ENCODE measurements around the gene COA6. TPM values are rescaled to one million over a fixed set of nuclear protein-coding genes. Genes with fewer than 3 reads are reported as not detected.

Gene COA6
- total RNA-seq, 1 donor from 2014 or later: 21.5 TPM

DNA sequence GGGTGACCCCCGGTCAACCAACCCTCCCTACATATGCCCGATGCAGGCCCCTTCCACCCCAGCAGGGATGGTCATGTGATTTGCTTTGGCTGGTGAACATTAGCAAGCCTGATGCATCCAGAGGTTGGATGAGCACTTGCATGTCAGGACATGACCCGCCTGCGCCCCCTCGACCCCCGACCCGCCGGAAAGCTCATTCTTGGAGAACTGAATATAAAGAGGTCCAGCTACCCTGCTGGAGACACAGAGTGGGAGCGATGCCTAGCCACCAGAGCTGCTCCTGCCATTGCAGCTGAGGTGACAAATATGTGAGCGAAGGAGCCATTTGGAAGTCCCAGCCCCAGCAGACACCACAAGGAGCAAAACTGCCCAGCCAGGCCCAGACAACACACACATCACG lies 39.6 kb downstream of the COA6 start:
- no peak for DNase-seq (ENCODE audit: low read depth, low spot score)

DNA sequence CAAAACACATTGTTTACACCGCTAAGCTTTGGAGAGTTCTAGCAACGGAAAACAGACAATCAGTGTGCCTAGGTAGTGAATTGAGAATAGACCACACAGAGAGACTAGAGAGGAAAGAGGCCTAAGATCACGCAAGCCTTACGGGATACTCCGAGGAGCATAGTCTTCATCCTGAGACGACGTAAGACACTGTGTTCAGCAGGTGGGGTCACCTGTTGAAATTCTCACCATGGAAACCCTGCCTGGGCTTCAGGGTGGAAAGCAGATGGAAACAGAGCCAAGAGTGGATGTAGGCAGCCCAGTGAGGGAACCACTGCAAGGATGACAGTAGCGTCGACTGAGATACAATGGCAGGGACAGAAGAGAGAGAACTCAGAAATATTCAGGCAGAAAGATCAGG lies 40.2 kb downstream of the COA6 start:
- DNase-seq (ENCODE audit: low read depth, low spot score): no peak

DNA sequence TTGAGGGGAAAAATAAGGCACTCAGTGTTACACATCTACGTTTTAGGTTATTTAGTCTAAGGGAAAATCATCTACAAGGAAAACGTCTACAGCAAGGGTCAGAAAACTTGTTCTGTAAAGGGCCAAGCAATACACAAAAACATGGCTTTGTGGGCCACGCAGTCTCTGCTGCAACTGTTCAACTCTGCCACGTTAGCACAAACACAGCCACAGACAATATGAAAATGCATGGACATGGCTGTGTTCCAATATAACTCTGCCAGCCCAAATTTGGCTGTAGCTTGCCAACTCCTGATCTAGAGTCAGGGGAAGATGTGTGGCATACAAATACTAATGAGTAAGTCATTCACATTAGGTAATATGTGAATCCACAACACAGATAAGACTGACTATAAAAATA lies 40.7 kb downstream of the COA6 start:
- DNase-seq (ENCODE audit: low read depth, low spot score): no peak

DNA sequence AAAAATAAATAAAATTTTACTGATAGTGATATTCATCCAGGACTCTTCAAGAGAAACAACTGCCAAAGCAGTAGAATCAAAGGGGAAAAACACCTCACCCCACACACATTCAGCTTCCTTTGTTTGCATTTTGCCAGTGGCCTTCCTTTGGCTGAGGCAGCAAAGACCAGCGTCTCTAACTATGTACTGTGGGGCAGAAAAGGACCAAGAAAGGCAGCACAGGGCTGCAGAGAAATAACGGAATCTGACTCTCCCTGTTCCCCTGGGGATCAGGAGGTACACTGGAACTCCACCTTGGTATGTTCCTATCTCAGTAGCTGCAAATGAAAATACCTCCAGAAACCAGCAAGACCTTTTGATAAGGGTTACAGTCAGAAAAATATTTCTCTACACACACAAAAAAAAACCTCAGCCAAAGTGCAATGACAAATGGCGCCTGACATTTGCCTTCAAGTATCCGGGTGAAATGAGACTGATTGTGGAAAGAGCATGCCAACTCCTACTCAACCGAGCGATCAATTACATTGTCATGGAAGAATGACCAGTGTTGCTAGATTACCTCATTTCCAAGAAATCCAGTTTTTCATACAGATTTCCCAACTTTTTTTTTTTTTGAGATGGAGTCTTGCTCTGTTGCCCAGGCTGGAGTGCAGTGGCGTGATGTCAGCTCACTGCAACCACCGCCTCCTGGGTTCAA lies 54.8 kb downstream of the COA6 start:
- DNase-seq (ENCODE audit: low read depth, low spot score): no peak

DNA sequence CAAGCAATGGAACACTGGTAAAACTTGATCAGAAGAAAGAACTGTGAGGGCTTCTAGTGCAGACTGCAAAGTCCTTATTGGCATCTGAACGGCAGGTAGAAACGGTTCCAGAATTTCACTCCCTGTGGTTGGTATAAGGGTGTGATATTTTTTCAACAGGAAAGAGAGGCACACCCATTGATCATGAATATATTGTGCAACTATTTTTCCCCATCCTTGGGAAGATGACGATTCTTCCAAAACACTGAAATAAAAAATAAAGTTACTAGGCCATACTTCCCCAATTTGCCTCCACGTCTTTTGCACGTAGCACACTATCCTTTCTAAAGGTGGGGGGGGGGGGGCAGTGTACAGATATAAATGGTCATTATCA lies 56.2 kb downstream of the COA6 start:
- DNase-seq (ENCODE audit: low read depth, low spot score): no peak

DNA sequence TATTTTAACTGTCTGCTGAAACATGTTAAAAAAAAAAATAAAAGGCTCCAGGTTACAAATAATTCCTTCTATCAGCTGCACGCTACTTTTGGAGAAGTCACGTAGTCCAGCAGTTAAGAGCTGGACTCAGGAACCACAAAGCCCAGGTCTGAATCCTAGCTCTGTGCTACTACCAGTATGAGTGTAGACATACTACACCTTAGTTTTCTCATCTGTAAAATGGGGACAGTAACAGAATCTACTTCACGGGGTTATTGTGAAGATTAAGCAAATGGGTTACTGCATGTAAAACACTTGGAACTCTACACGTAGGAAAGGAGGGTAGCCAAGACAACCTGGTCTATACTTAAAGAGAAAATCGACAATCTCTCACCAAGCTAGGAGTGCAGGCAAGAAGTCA lies 57.4 kb downstream of the COA6 start:
- no peak for DNase-seq (ENCODE audit: low read depth, low spot score)

DNA sequence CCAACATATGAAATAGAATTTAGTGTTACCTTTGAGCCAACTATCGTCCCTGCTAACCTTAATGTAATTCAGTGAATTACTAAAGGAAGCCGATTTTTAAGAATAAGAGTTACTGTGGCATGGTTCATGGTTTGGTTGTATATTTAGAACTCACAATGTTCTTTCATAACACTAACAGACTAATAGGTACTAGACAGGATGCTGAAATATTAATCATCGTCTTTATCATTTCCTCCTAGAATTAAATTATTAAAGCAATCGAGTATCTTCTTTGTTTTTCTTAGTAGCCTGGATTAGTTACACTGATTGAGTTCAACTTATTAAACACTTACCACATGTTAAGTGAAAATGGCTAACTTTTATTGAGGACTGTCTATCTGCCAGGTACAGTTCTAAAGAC lies 58.0 kb downstream of the COA6 start:
- DNase-seq (ENCODE audit: low read depth, low spot score): no peak

DNA sequence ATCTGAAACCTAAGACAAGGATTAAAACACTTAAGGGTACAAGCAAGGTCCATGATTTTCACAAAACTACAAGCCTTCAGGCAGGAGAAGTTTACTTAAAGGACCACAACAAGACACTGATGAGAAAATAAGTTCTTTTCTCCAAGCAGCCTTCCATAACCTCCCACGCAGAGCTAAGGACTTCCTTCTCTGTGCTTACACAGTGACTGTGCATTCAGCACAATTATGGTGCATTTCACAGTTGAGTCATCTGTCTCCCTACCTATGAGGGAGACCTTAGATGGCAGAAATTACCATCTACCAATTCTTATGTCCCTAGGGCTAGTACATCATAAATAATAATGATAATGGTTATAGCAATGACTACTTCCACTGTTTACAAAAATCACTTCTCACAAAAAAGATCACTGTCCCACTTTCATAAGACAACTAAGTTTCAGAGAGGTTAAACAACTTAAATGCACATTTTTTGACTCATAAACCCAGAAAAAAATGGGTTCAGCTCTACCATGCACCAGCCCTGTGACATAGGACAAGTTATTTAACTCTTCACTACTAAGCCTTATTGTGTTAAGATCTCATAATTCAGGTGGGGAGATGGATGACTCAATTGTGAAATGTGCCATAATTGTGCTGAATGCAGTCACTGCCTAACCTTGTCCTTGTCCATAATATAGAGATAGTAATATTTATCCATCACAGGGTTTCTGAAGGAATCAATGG lies 60.5 kb downstream of the COA6 start:
- DNase-seq (ENCODE audit: low read depth, low spot score): peak; percentile 17

Other genes with a start within 250 kb of the COA6 start
- gene TARBP1, start 105.7 kb downstream of the COA6 start, total RNA-seq: 21.5 and 25.1 TPM in 2 replicates
- 62.4 and 74.6 TPM in 2 replicates for gene IRF2BP2, start 236.7 kb downstream of the COA6 start, total RNA-seq